K562 (cell line): ENCODE data around the gene TAF9B. TPM values are rescaled to one million over a fixed set of nuclear protein-coding genes. Genes with fewer than 3 reads are reported as not detected.

Experiments
- GABPA ChIP-seq: fragments of 200-800 bp; sonication (Bioruptor generic); conservative IDR thresholded peaks from 2 replicates; pipeline ENCODE4 v1.6.1; 2016; ENCODE audit warnings: low read depth, missing genetic modification characterization, missing compliant biosample characterization
- KLF10 ChIP-seq: fragments of 250-450 bp; sonication (Bioruptor Pico); IDR thresholded peaks from 2 replicates; pipeline ENCODE4 v1.6.1; 2021; ENCODE audit warnings: matching md5 sums
- MEF2D ChIP-seq: conservative IDR thresholded peaks from 2 replicates; pipeline ENCODE4 v1.6.1; 2016; ENCODE audit warnings: low read depth, missing genetic modification characterization, missing compliant biosample characterization
- MTA1 ChIP-seq: fragments of 450-650 bp; IDR thresholded peaks from 2 replicates; pipeline ENCODE4 v1.6.1; 2017; ENCODE audit warnings: borderline replicate concordance
- POLR2AphosphoS5 ChIP-seq: IDR thresholded peaks from 2 replicates; pipeline ENCODE4 v1.6.1; 2011; ENCODE audit warnings: mild to moderate bottlenecking, low read depth, low read length, moderate library complexity; ENCODE audit not compliant: control insufficient read depth, insufficient read depth
- REST ChIP-seq, 2 experiments: fragments of 450-650 bp; formaldehyde crosslinking in 1 of 2; IDR thresholded peaks; 2 replicates each; pipeline versions ENCODE4 v1.4.0 to v1.6.1; 2014 to 2020; ENCODE audit warnings: mild to moderate bottlenecking in 2 of 2, borderline replicate concordance in 1 of 2, low read depth in 1 of 2
- SAP30 ChIP-seq: fragments of 200-600 bp; sonication (generic); IDR thresholded peaks from 2 replicates; pipeline ENCODE4 v1.6.1; 2012; ENCODE audit warnings: borderline replicate concordance, low read depth, mild to moderate bottlenecking, moderate library complexity, low read length, control low read depth, inconsistent platforms; ENCODE audit not compliant: insufficient read depth, poor library complexity, severe bottlenecking
- SMARCA4 ChIP-seq: fragments of 450-650 bp; IDR thresholded peaks from 2 replicates; pipeline ENCODE4 v1.6.1; 2016
- YY1 ChIP-seq, 3 experiments: IDR thresholded peaks; 2 replicates each; pipeline ENCODE4 v1.6.1; 2011; ENCODE audit warnings: low read length in 2 of 3, mild to moderate bottlenecking in 2 of 3, moderate library complexity in 2 of 3, borderline replicate concordance in 1 of 3, control low read depth in 1 of 3, low read depth in 1 of 3; ENCODE audit not compliant: insufficient read depth in 3 of 3, insufficient replicate concordance in 2 of 3, control insufficient read depth in 1 of 3, insufficient read length in 1 of 3; ENCODE audit errors: extremely low read depth in 1 of 3
- ZKSCAN8 ChIP-seq: fragments of 200-800 bp; sonication (Bioruptor generic); IDR thresholded peaks from 2 replicates; pipeline ENCODE4 v1.6.1; 2016; ENCODE audit warnings: missing genetic modification characterization, missing compliant biosample characterization
- ZNF592 ChIP-seq: fragments of 450-650 bp; IDR thresholded peaks from 2 replicates; pipeline ENCODE4 v1.6.1; 2017; ENCODE audit warnings: antibody characterized with exemption, mild to moderate bottlenecking
- polyA plus RNA-seq, 8 experiments: library from polyadenylated mRNA; depleted of rRNA in 4 of 8; stranded (reverse) in 5 of 8; unstranded in 3 of 8; fragments of >200 nt; fragmentation: Nextera tagmentation in 2 of 8; fragmentation: Illumina TruSeq in 1 of 8; extraction: Ambion mirVana in 2 of 8; extraction: Trizol in 1 of 8; gene quantifications; 2 replicates each; pipeline versions ENCODE4 v1.2.1 to v1.2.3, GENCODE V29; 2011 to 2014; ENCODE audit warnings: inconsistent platforms in 1 of 8, missing spikeins in 1 of 8
- total RNA-seq, 7 experiments: library from RNA; depleted of rRNA in 6 of 7; stranded (reverse); fragments of >200 nt in 6 of 7; fragmentation: Illumina TruSeq in 2 of 7; extraction: Trizol in 2 of 7; gene quantifications; 2 replicates each; pipeline versions ENCODE4 v1.2.1 to v1.2.3, GENCODE V29; 2011 to 2021; ENCODE audit warnings: low replicate concordance in 1 of 7

Gene TAF9B
- total and polyA plus RNA-seq, 9 of the 15 experiments (the other 6 are each of a cell fraction or from before 2014, with no cell fraction given) = 10.9 to 42.1 (median 20.8) TPM

- TF ChIP-seq REST (IDR thresholded peaks at IDR 0.05; ENCODE audit: borderline replicate concordance) (peak; percentile 14; the same call in 1 of the 2 replicates), REST (CRISPR knock-in tag; IDR thresholded peaks at IDR 0.05; ENCODE audit: low read depth) (no peak), MEF2D (tag) (no peak; the same call in 1 of the 2 replicates), SMARCA4 (no peak), GABPA (tag) (peak; percentile 94), ZNF592 (peak; percentile 52; the same call in 1 of the 2 replicates), ZKSCAN8 (no peak), SAP30 (peak; percentile 59), MTA1 (no peak), POLR2AphosphoS5 (peak; percentile 63; the same call in 1 of the 2 replicates), KLF10 (CRISPR knock-in tag) (no peak), YY1 (IDR thresholded peaks at IDR 0.05; ENCODE audit: borderline replicate concordance in 1 of 3, control insufficient read depth in 1 of 3, extremely low read depth in 1 of 3, insufficient read depth in 3 of 3, insufficient read length in 1 of 3, insufficient replicate concordance in 2 of 3, low read depth in 1 of 3, low read length in 2 of 3) (peak in 1 of 3 experiments; percentile 28)
Observed at GRCh38 chrX:78103623-78104446, 35.6 kb downstream of the TAF9B start, which contains the start of gene PGK1 (continued).
